RWPE1 (cell line): ENCODE data around the gene FLT1.

Experiments used
- CTCF ChIA-PET: fragments of 350-600 bp; sonication (Branson Sonifier 250); formaldehyde crosslinking; extraction: SDS; loops from one replicate; lab custom pipeline; 2021; lab: Yijun Ruan, JAX
- POLR2A ChIA-PET: fragments of 400-600 bp; formaldehyde crosslinking; extraction: SDS; loops from one replicate; lab custom pipeline; 2020; ENCODE audit warnings: antibody characterized with exemption; ENCODE audit not compliant: low non-redundant PET; lab: Yijun Ruan, JAX
- DNase-seq: peaks from one replicate; pipeline ENCODE4 v3.0.0; 2012; ENCODE audit warnings: low spot score
- H3K27ac ChIP-seq: fragments of 450-650 bp; 2 replicates; pipeline ENCODE4 v1.5.1; 2017
- CTCF ChIP-seq: fragments of 450-650 bp; conservative IDR thresholded peaks from 2 replicates; pipeline ENCODE4 v1.5.1; 2017; ENCODE audit warnings: low read depth, mild to moderate bottlenecking

Gene FLT1

GRCh38 chr13:28356561-28357021 is 138.3 kb downstream of the FLT1 start:
- TF ChIP-seq CTCF: no peak
- no peak overlapping the region for H3K27ac ChIP-seq

GRCh38 chr13:28355822-28356371 is 139.0 kb downstream of the FLT1 start:
- DNase-seq: no peak
- POLR2A ChIA-PET: no interaction called here
- H3K27ac ChIP-seq: no peak overlapping the region
- CTCF ChIA-PET: no interaction called here
- no peak for TF ChIP-seq CTCF

More at GRCh38 chr13:28356561-28357021, 138.3 kb downstream of the FLT1 start:
- ChIA-PET POLR2A (no interaction called here), CTCF (no interaction called here)
- no peak for DNase-seq

- no peak overlapping the region for H3K27ac ChIP-seq
- ChIA-PET CTCF (no interaction called here), POLR2A (no interaction called here)
- no peak for TF ChIP-seq CTCF
- DNase-seq: no peak
Observed at GRCh38 chr13:28355046-28355821, 139.7 kb downstream of the FLT1 start.

GRCh38 chr13:28353679-28354078 is 141.2 kb downstream of the FLT1 start:
- ChIA-PET POLR2A (no interaction called here), CTCF (interaction anchor here (0.6 kb wide), 1 partner anchor 792 kb away, joined by 4 read pairs; no protein-coding TSS in a partner anchor)
- no peak for DNase-seq
- no peak for TF ChIP-seq CTCF
- H3K27ac ChIP-seq: no peak overlapping the region

- ChIA-PET POLR2A (no interaction called here), CTCF (interaction anchor here (0.5 to 0.6 kb wide), 2 partner anchors 72 to 280 kb away, joined by 3 to 4 read pairs; no protein-coding TSS in a partner anchor)
- H3K27ac ChIP-seq: no peak overlapping the region
- DNase-seq: no peak
- TF ChIP-seq CTCF: no peak
Observed at GRCh38 chr13:28349907-28350654, 144.8 kb downstream of the FLT1 start.

GRCh38 chr13:28349371-28349770 is 145.6 kb downstream of the FLT1 start:
- POLR2A ChIA-PET: no interaction called here
- H3K27ac ChIP-seq: no peak overlapping the region
- CTCF ChIA-PET: interaction anchor here (0.6 kb wide), 2 partner anchors 281 to 302 kb away, joined by 3 to 4 read pairs; no protein-coding TSS in a partner anchor
- TF ChIP-seq CTCF: no peak
- no peak for DNase-seq
